CD4-positive, alpha-beta memory T cell (primary cell): ENCODE measurements around the gene STIM1. TPM values are rescaled to one million over a fixed set of nuclear protein-coding genes. Genes with fewer than 3 reads are reported as not detected.

ENCODE experiments used
- CTCF ChIA-PET: fragments of 350-600 bp; sonication (Branson Sonifier 250); formaldehyde crosslinking; loops from one replicate; lab custom pipeline; 2021; ENCODE audit warnings: inconsistent platforms; ENCODE audit not compliant: partially characterized antibody; lab: Charles Lee
- POLR2A ChIA-PET: fragments of 350-600 bp; sonication (Branson Sonifier 250); formaldehyde crosslinking; loops from one replicate; lab custom pipeline; 2021; ENCODE audit not compliant: partially characterized antibody; lab: Charles Lee
- DNase-seq, 5 donors: peaks; one replicate each; pipeline versions ENCODE4 v3.0.0 to v3.0.0-alpha.2; 2020 to 2022; ENCODE audit warnings: mixed read lengths in 1 of 5
- H3K27ac ChIP-seq: one replicate; pipeline ENCODE4 v1.7.0; 2013; ENCODE audit warnings: low read depth, low read length
- H3K27me3 ChIP-seq: 2 replicates; pipeline ENCODE4 v1.7.0; 2013; ENCODE audit warnings: mild to moderate bottlenecking, low read length, moderate library complexity; ENCODE audit not compliant: insufficient read depth
- H3K36me3 ChIP-seq: 2 replicates; pipeline ENCODE4 v1.7.0; 2013; ENCODE audit warnings: mild to moderate bottlenecking, low read length, moderate library complexity; ENCODE audit not compliant: insufficient read depth
- H3K4me1 ChIP-seq: 2 replicates; pipeline ENCODE4 v1.7.0; 2013; ENCODE audit warnings: mild to moderate bottlenecking, low read length, moderate library complexity; ENCODE audit not compliant: insufficient read depth
- H3K4me3 ChIP-seq, 2 donors: one replicate each; pipeline ENCODE4 v1.7.0; 2013; ENCODE audit warnings: low read length in 2 of 2, mild to moderate bottlenecking in 1 of 2
- H3K9me3 ChIP-seq, 2 donors: one replicate each; pipeline ENCODE4 v1.7.0; 2013; ENCODE audit warnings: low read length in 2 of 2, control low read depth in 1 of 2; ENCODE audit not compliant: control insufficient read depth in 1 of 2
- H3K27ac Mint-ChIP-seq, 7 donors: one replicate each; pipeline ENCODE4 v1.8.0; 2020 to 2021; ENCODE audit warnings: mixed read lengths in 7 of 7, mild to moderate bottlenecking in 6 of 7, inconsistent platforms in 3 of 7, moderate library complexity in 3 of 7
- H3K27me3 Mint-ChIP-seq, 2 donors: one replicate each; pipeline ENCODE4 v1.8.0; 2020 to 2021; ENCODE audit warnings: mixed read lengths in 2 of 2
- H3K36me3 Mint-ChIP-seq, 2 donors: one replicate each; pipeline ENCODE4 v1.8.0; 2020 to 2021; ENCODE audit warnings: mixed read lengths in 2 of 2, inconsistent platforms in 1 of 2, mild to moderate bottlenecking in 1 of 2
- H3K4me1 Mint-ChIP-seq, 4 donors: one replicate each; pipeline ENCODE4 v1.8.0; 2020 to 2021; ENCODE audit warnings: mixed read lengths in 4 of 4, mild to moderate bottlenecking in 1 of 4
- H3K4me3 Mint-ChIP-seq, 8 donors: one replicate each; pipeline ENCODE4 v1.8.0; 2020 to 2021; ENCODE audit warnings: mixed read lengths in 8 of 8, mild to moderate bottlenecking in 7 of 8, moderate library complexity in 6 of 8, inconsistent platforms in 3 of 8
- H3K9me3 Mint-ChIP-seq, 8 donors: one replicate each; pipeline ENCODE4 v1.8.0; 2020 to 2021; ENCODE audit warnings: mixed read lengths in 8 of 8, mild to moderate bottlenecking in 5 of 8, inconsistent platforms in 3 of 8, moderate library complexity in 1 of 8
- intact Hi-C: fragments of 100-400 bp; cut with micrococcal nuclease; formaldehyde crosslinking; loops from one replicate; pipeline ENCODE4 v1.15.1; 2023
- polyA plus RNA-seq, 2 donors: library from polyadenylated mRNA; unstranded; fragments of 300-500 nt; fragmentation: Illumina TruSeq; gene quantifications; one replicate each; pipeline ENCODE4 v1.2.3, GENCODE V29; 2021
- total RNA-seq, 2 experiments: library from RNA; stranded (reverse); gene quantifications; one replicate each; pipeline ENCODE4 v1.2.3, GENCODE V29; 2021

Gene STIM1
- total and polyA plus RNA-seq, 4 experiments from 2014 or later: 27.7 to 87.4 (median 65.5) TPM

GRCh38 chr11:4134806-4135205 is 279.3 kb downstream of the STIM1 start:
- H3K9me3 ChIP-seq: no peaks in the 10 kb centered on the region
- Mint-ChIP-seq H3K27ac (peak overlapping the region in 2 of 7 donors; percentile 5 to 48), H3K4me1 (peaks cover 0 to 5% (median 2%) of the 10 kb centered on the region in 4 donors), H3K9me3 (peaks cover under 1 to 16% (median 11%) of the 10 kb centered on the region in 8 donors), H3K4me3 (no peak overlapping the region), H3K27me3 (no peaks in the 10 kb centered on the region), H3K36me3 (peaks cover 59 to 69% of the 10 kb centered on the region in 2 donors)
- H3K4me3 ChIP-seq: no peak overlapping the region
- intact Hi-C loops: no loop called here
- H3K27me3 ChIP-seq: no peaks in the 10 kb centered on the region
- CTCF ChIA-PET: no interaction called here
- H3K36me3 ChIP-seq: peaks cover 33% of the 10 kb centered on the region
- POLR2A ChIA-PET: no interaction called here
- no peak overlapping the region for H3K27ac ChIP-seq
- H3K4me1 ChIP-seq: no peaks in the 10 kb centered on the region
- DNase-seq: no peak

- H3K4me3 Mint-ChIP-seq: no peak overlapping the region
- no peak overlapping the region for H3K27ac ChIP-seq
- peaks cover 0 to 5% (median 2%) of the 10 kb centered on the region in 4 donors for H3K4me1 Mint-ChIP-seq
- ChIA-PET POLR2A (no interaction called here), CTCF (no interaction called here)
- no peaks in the 10 kb centered on the region for H3K27me3 ChIP-seq
- peaks cover 69 to 74% of the 10 kb centered on the region in 2 donors for H3K36me3 Mint-ChIP-seq
- no peaks in the 10 kb centered on the region for H3K27me3 Mint-ChIP-seq
- H3K36me3 ChIP-seq: peaks cover 13% of the 10 kb centered on the region
- peaks cover 8 to 31% (median 21%) of the 10 kb centered on the region in 8 donors for H3K9me3 Mint-ChIP-seq
- H3K27ac Mint-ChIP-seq: no peak overlapping the region
- DNase-seq: no peak
- no peak overlapping the region for H3K4me3 ChIP-seq
- peaks cover 0 to 10% of the 10 kb centered on the region in 2 donors for H3K9me3 ChIP-seq
- intact Hi-C loops: no loop called here
- no peaks in the 10 kb centered on the region for H3K4me1 ChIP-seq
Observed at GRCh38 chr11:4138497-4138896, 283.0 kb downstream of the STIM1 start.

GRCh38 chr11:4140067-4140636 is 284.7 kb downstream of the STIM1 start:
- H3K36me3 Mint-ChIP-seq: peaks cover 56 to 64% of the 10 kb centered on the region in 2 donors
- peaks cover 5% of the 10 kb centered on the region for H3K36me3 ChIP-seq
- POLR2A ChIA-PET: no interaction called here
- no peak overlapping the region for H3K27ac ChIP-seq
- no peak overlapping the region for H3K27ac Mint-ChIP-seq
- CTCF ChIA-PET: no interaction called here
- no peak overlapping the region for H3K4me3 Mint-ChIP-seq
- no peak for DNase-seq
- peaks cover 0 to 10% of the 10 kb centered on the region in 2 donors for H3K9me3 ChIP-seq
- peaks cover 8 to 31% (median 21%) of the 10 kb centered on the region in 8 donors for H3K9me3 Mint-ChIP-seq
- H3K4me3 ChIP-seq: no peak overlapping the region
- H3K27me3 Mint-ChIP-seq: no peaks in the 10 kb centered on the region
- intact Hi-C loops: no loop called here
- no peaks in the 10 kb centered on the region for H3K27me3 ChIP-seq
- peaks cover 0 to 2% (median under 1%) of the 10 kb centered on the region in 4 donors for H3K4me1 Mint-ChIP-seq
- no peaks in the 10 kb centered on the region for H3K4me1 ChIP-seq

Other genes starting within 250 kb of the STIM1 start
- gene ART5, start 213.7 kb upstream of the STIM1 start, total RNA-seq: not detected
- not detected for gene ART5, start 213.7 kb upstream of the STIM1 start, polyA plus RNA-seq
- gene ART1, start 210.5 kb upstream of the STIM1 start, total RNA-seq: not detected
- not detected for gene ART1, start 210.5 kb upstream of the STIM1 start, polyA plus RNA-seq
- gene CHRNA10, start 184.3 kb upstream of the STIM1 start, total RNA-seq: 1 to 10 TPM; 4.6 to 5.5 TPM
- under 1 TPM in 1 of 2 donors, not detected in 1; 0.11 TPM for gene CHRNA10, start 184.3 kb upstream of the STIM1 start, polyA plus RNA-seq
- 100 to 1,000 TPM; 109 to 112 TPM for gene NUP98, start 58.1 kb upstream of the STIM1 start, total RNA-seq
- gene NUP98, start 58.1 kb upstream of the STIM1 start, polyA plus RNA-seq: 10 to 100 TPM; 31.9 to 51.8 TPM
- gene PGAP2, start 47.1 kb upstream of the STIM1 start, total RNA-seq: 10 to 100 TPM; 18.4 to 20.7 TPM
- 10 to 100 TPM; 16.2 to 18.6 TPM for gene PGAP2, start 47.1 kb upstream of the STIM1 start, polyA plus RNA-seq
- gene RHOG, start 14.7 kb upstream of the STIM1 start, total RNA-seq: 100 to 1,000 TPM in 1 of 2 experiments, 10 to 100 TPM in 1; 99.4 to 103 TPM
- 100 to 1,000 TPM; 124 to 228 TPM for gene RHOG, start 14.7 kb upstream of the STIM1 start, polyA plus RNA-seq
- gene RRM1, start 239.1 kb downstream of the STIM1 start, total RNA-seq: 10 to 100 TPM; 38.0 to 40.6 TPM
- gene RRM1, start 239.1 kb downstream of the STIM1 start, polyA plus RNA-seq: 10 to 100 TPM; 48.1 to 49.9 TPM